Measurements from ENCODE around the gene FSTL4.
A peak's percentile ranks its signal among the peaks of the same experiment; 100 is the strongest.

The FSTL4 gene

DNA sequence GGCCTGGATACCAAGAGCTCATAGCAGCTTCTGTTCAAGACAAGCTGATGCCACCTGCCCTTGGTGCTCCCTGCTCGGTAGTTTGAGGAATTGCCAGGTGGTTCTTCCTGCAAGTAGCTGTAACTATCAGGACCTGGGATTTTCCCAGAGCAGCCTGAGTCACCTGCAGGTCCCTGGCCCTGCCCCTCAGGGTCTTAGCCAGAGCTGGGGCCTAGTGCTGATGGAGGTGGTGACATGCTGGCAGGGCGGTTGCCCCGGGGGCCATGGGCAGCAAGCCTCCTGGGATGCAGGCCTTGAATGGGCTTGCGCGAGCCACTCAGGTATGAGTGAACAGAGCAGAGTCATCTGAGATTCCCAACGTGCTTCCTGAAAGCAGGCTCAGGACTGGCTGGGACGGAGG, 298.3 kb downstream of the FSTL4 start:
- no peak for ATAC-seq

DNA sequence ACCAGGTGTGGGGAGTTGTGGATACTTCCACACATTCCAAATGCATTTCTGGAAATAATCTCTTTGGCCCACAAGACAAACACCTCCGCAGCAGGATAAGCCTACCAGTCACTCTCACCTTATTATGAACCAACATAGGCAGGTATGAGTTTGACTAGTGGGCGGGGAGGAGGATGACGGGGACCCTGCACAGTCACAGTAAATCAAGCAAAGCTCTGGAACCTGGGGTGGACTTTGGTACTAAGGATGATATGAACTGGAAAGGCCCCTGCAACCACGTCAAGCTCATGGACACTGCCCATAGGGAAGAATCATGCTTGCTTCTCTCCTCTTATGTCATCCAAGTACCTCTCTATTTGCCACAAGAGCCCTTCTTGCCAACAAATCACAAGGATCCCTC, 301.2 kb downstream of the FSTL4 start:
- ATAC-seq: no peak

DNA sequence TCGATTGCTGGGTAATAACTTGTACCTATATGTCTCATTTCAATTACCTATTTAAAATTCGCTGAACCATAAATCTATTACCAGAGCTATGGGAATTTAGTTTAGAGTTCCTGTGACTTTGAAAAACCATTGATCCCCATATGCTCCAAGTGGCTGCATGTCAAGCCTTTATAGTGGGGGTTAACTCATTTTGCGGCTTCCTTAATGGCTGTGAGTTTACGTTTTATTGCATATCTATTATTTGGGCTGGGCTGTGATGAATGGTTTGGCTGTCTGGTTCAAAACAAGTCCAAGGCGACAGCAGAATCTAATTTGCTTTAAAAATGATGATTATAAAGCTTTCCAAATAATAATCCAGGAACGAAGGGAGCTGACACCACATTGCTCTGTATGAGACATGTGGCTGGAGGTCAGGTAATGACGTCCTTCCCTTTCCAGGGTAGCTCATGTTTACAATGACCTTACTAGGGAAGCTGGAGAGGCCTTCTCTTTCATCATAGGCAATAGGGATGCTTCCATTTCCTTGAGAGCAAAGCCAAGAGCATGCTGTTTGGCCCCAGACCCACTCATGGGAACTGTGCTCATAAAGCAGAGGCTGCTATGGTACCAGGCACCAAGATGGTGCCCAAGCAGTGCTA, 302.2 kb downstream of the FSTL4 start:
- no peak for ATAC-seq

DNA sequence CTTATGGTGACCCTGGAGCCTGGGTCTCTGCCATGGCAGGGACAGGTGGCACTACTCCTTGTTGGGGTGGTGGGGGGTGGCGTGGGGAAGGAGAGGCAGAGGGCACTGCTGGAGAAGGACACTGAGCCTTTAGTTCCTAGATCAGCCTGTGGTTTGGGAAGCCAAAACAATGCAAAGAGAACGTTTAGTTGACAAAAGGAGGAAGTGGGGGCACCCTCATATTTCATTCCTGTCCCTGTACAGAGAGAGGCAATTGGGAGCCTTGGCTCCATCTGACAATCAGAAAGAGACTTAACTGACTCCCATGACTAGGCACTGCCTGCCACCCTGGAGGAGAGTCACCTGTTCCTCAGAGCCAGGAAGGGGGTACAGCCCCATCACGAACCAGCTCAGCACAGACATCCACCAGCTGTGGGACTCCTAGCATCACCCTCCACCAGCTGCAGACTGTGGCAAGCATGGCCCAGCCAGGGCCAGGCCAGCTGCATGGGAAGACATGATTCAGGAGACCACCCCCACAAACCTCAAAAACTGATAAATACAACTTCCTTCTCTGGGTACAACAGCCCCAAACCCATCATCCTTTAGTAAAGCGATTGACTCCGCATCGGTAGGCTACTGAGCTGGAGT, 303.1 kb downstream of the FSTL4 start:
- no peak for ATAC-seq

DNA sequence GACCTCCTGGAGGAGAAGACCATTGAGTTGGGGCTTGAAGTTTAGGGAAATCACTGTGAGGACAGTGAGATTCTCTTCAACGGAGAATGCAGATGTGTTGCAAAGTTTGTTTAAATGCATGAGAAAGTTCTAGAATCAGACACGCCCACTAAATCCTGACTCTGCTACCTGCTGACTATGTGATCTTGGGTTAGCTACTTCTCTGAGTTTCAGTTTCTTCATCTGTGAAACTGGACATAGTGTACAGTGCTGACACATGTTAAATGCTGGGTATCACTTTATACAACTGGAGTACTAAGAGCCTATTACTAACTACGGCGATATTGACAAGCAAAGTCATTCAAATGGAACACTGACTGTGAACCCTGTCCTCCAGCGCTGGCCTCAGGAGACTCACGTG, 305.1 kb downstream of the FSTL4 start:
- ATAC-seq: no peak

DNA sequence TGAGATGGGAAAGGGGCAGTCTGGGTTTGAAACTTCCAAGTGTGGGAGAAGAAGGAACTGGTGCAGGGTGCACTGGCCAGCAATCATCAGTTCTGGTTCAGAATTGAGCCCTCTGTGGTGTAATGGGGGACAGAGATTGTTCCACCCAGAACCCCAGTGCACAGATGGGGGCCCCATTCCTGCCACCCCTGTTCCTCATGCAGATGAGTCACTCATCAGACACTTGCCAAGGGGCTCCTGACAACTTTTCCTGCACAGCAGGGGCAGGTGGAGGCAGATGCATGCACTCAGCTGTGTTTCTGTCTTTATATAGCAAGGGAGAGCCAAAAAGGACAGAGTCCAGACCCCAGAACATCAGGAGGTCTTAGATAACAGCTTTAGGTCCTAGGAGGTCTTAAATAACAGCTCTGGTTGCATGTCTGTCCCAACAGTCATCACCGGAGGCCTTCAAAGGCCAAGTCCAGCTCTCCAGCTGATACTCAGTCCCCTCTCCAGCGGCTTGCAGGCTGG, 307.6 kb downstream of the FSTL4 start:
- no peak for ATAC-seq

DNA sequence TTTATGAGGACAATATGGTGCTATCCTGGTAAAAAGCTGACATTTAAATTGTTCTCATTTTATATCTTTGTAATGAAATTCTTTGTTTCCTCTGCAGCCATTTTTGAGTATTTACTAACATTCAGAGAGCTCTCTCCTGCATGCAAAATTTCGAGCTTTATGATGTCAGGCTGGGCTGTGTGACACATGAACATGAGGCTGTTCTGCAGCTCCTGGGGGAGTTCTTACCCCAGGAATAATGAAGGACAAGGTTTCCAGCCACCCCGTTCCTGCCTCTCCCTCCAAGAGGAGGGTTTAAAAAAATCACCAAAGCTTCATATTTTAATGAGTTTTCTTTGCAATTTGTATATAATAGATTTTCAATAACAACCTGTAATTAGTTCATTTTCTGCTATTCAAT, 308.2 kb downstream of the FSTL4 start:
- ATAC-seq: no peak

DNA sequence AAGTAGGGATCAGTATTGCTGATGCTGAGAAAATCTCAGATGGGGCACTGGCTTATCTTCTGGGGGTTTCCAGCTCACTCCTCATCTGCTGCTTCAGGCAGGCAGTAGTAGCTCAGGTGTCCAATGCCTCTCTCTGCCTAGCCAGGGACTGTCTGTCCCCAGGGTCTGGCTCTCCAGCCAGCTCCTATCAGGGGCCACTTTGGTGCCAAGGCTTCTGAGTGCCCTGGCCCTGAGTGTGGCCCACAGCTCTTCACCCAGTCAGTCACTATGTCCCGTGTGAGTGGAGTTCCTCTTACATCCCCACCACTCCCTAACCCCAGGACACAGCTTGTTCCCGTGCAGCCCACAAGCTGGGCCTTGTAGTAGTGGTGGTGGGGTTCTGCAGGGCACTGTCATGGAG, 309.0 kb downstream of the FSTL4 start:
- ATAC-seq: no peak

DNA sequence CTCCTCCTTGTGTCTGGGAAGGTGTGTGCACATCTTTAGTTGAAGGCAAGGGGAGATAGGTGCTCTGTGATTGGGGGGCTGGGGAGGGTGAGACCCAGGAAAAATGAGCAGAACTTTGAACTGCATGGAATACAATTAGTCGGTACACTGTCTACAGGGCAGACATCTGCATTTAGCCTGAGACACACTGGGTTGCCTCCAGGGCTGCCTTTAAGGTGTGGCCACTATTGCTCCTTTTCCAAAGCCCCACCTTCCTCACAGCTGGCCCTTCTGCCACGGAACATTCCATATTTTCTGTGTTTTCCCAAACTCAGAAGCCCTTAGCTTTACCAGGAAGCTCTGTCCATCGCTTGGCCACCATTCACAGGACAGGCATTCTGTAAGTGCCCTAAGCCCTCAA, 312.6 kb downstream of the FSTL4 start:
- ATAC-seq: no peak

DNA sequence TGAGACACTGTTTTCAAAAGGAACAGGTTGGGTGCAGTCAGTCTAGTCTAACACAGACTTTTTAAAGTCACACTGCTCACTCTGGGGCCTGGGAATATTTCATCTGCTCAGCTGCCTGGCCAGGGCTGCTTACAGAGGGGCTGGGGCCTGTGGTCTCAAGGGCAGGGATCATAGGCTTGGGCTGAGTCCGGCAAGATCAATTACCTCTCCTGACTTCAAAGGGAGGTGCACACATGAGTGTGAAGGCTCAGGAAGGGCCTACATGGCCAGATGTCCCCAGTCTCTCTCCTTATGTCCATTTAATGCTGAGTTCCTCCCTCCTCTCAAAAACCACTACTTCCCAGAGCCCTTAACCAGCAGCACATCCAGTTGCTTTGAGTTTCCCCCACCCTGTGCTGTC, 313.3 kb downstream of the FSTL4 start:
- ATAC-seq: no peak

DNA sequence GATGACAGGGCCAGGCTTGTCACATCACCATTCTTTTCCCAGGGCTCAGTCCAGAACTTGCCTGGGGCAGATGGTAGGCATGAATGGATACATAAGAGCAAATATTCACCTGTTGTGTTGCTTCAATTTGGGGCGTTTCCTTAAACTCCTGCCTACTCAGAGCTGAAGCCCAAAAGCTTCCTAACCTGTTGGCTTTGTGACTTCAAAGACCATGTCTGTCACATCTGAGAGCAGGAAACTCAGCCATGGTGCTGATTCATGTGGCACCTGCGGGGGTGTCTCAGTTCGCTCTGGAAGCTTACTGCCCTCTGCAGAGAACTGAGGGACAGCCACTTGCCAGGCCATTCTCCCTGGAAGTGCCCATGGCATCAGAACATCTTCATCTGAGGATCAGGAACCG, 313.9 kb downstream of the FSTL4 start:
- ATAC-seq: no peak

DNA sequence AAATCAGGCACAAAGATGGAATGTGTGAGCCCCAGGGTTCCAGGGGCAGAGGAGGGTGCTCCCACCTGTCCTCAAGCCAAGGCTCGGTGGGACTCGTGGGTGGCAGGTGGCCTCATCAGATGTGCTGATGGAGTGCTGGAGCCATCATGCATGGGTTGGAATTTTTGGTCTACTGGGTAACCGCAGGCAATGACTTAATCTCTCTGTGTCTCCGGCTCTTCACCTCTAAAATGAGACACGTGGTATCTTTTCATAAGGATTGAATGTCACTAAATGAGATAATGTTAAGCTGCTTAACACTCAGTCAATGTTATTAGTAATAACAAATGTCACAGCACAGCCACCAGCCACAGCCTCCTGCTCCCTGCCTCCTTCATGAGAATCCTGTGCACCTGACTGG, 315.0 kb downstream of the FSTL4 start:
- no peak for ATAC-seq

DNA sequence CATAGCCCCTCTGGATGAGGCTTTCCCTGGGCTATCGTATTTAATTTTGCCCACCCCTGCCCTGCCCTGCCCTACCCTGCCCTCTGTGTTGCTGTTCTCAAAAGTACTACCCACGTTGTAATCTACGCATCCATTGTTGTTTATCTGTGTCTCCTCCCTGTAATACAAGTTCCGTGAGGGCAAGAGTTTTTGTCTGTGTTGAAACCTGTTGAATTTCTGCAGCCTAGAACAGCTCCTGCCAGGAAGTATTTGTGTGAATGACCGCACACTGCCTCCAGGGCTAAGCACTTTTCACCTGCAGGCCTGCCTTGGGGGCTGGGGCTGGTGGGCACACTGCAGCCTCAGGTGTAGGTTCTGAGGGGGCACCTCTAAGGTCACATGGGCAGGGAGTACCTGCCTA, 315.7 kb downstream of the FSTL4 start:
- no peak for ATAC-seq

DNA sequence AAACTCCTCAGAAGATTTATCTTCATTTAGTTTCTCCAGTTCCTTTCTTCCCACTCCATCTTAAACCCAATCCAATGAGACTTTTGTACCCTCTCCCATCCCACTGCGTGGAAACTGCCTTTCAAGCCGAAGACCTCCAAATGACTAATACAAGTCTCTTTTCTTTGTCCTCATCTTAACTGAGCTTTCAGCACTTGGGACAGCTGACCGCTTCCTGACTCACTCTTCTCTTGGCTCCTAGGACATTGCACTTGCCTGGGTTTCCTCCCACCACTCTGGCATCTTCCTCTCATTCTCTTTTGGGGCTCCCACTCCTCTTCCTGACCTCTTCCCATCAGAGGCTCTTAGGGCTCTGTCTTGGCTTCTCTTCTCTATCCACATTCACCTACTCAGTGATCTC, 316.8 kb downstream of the FSTL4 start:
- no peak for ATAC-seq

DNA sequence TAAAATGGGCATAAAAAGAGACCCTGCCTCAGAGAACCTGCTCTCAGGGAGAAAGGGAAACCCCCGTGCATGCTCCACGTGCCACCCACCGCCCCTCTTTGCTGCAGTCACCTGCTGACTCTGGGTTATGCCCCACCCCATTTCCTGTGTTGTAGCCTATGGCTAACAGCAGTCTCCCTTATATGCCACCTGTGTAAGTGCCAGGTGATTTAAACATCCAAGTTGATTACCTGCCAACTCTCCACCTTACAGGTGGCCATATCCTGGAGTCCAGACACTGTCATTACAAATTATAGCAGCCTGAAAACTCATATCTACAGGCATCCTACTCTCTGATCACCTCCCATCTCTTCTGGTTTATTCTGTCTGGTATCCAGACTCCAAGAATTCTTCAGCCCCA, 318.0 kb downstream of the FSTL4 start:
- no peak for ATAC-seq

DNA sequence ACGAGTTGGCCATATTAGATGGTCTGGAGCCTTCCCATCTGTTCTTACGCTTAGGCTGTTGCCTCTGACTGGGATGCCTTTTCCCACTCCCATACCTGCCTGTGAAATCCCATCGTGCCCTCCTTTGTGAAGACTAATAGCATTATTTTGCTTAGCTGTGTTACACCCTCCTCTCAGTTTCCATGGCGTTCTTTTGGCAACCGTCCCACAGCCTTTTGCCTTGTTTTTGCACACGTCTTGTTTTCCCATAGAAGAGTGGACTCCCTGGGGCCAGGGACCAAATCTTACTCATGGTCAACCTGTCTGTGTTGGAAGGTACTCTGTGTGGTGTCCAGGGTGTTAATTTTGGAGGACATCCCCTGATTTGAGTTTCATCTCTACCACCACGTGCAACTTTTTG, 318.4 kb downstream of the FSTL4 start:
- ATAC-seq: no peak

DNA sequence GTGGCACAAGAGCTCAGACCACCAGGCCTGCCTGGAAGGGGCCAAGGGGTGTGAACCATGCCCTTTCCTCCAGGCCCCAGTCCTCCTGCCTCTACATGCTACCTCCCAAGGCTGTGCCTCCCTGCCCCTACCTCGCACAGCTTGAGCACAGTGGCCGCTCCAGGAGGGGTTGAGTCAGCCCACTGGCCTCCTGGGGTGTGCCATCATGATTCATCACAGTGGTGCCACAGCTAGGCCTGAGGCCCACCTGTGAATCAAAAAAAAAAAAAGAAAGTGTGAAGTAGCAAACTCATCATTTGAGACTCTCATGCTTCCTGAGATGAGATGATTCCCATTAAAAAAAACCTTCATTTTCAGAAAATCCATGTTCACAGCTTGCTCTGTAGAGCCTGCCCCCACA, 320.0 kb downstream of the FSTL4 start:
- ATAC-seq: peak in 1 of 2 donors; percentile 58

DNA sequence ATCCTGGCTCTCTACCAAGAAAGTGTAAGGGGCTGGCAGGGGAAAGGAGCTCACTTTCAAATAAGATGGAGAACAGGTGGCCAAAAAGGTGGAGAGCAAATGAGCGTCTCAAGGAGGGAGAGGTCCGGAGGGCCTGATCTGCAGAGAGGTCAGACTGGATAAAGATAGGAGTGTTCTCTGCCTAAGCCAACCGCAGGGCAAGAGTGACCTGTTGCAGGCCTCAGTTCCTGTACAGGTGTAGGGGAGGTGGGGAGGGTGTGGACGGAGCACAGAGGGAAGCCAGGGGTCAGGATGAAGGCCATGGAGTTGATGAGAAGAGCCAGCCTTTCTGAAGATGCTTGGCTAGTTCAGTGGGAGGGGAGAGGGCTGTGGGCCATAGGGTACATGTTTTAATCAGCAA, 320.8 kb downstream of the FSTL4 start:
- no peak for ATAC-seq

DNA sequence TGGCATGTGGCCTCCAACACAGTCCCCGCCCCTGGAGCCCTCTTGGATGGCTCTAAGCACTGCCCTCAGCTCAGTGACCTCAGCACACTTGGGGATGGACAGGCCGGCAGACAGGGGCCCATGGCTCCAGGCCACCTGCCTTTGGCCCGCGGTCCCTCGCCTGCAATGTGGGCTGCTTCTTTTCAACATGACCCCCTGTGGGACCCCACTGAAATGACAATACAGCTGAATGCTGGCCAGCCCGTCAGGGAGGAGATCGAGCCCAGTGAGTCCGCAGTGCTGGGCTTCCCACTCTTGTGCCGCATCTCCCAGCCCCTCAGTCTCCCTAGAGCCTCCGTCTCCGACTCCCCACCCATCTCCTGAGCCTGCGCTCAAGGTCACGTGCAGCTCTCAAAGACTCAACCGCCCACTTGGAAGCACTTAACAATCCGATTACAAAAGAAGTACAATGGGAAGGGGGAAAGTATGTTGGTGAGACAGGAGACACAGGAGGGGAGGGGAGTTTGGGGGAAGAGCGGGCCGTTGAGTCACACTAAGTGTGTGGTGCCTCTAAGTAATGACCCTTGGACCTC, 321.6 kb downstream of the FSTL4 start:
- ATAC-seq: no peak

DNA sequence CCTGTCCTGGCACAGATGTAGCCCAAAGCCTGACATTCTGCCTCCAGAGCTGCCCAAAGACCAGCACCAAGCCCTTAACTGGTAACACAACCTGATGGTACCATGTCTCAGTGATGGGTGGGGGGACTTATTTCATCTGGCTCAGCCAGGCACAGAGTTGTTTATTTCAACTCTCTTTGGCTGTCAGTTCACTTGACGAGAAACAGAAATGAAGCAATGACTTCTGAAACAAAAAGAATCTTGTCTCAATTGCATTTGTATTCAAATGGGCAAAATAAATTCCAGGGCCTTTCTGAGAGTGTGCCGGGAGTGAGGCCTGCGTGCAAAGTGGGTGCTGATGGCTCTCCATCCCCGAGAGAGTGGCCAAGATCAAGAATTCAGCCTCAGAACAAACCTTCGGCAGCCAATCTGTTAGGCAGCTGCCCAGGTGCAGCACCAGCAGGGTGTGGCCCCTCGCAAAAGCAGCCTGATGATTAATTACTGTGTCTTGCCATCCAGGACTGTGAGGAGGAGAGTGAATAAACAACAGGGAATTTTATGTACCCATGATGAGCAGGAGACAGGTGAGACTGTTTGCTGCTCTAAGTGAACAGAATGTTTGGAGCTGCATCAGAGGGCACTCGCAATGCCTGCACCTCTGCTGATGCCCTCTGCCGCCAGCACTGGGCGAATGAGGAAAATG, 322.5 kb downstream of the FSTL4 start:
- no peak for ATAC-seq

DNA sequence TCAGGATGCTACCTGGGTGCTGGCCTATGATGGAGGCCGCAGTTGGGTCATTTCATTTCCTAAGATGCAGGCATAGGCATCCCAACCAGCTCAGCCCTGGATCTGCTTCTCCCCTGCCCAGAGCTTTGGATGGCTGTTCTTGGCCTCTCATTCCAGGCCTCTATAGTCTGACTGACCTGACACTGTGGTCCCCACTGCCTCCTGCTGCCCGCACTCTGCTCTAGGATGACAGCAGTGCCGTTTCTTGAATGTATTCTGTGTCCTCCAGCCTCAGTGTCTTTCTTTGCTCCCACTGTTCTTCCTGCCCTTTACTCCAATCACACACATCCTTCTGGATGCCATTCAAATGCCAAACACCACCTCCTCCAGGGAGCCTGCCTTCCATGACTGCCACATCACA, 324.8 kb downstream of the FSTL4 start:
- no peak for ATAC-seq

DNA sequence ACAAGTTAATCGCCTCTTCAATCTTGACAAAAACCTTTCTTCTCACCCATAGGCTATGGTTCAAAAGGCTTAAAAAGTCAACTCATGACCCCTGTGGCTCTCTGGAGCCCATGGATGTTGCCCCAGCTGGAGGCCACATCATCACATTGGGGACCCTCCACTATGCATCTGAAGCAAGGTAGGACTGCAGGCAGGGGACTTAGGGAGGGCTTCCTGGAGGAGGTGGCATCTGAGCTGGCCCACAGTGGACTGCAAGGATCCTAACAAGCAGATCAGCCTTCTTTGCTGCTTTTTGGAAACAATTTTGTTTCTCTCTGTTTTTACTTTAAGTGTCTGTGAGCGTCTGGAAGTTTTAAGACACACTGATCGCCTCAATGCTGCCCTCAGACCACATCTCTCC, 325.9 kb downstream of the FSTL4 start:
- ATAC-seq: no peak

DNA sequence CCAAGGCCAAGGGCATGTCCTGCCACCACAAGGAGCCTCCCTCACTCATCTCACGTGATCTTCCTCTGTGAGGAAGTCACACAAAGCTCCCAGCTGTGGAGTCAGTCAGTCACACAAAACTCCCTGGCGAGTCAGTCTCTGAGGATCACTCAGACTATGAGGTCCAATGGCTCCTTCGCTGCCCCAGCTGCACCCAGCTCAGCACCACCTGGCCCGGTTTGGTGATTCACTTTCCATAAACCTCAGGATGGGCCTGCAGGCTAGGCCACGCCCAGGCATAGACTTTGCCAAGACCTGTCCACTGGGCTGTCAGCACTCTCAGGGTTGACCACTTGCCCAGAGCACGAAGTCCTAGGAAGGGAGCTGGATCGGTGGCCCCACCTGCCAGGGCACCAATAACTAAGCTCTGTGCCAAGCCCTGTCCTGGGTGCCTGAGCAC, 326.7 kb downstream of the FSTL4 start:
- no peak for ATAC-seq

DNA sequence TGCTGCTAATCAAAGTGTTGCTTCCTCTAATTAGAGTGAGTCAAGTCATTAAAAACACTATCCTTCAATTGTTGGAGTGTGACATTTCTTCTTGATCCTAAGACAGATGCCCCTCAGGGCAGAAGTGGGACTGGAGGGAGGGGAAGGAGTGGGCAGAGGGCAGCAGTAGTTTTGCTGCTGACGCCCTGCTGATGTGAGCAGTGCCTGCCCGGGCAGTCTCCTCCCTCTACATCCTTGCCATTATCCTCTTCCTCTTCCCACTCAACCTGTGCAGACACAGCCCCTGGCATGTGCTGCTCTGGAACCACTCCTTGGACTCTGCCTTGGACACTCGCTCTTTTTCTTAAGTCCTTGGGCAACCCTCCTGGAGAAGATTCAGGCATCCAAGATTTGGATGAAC, 328.0 kb downstream of the FSTL4 start:
- ATAC-seq: no peak
